HG03159 (cell line): ENCODE data around the gene PCP4.
"Not testable (repeated sequence)": the region's sequence is repeated elsewhere in the genome, so short reads cannot be mapped to it uniquely, and the experiment has no call there.

Experiments
- ATAC-seq: cut with Tn5 transposase; IDR thresholded peaks from one replicate; pipeline ENCODE4 v1.9.1; 2021; ENCODE audit warnings: mild to moderate bottlenecking, moderate library complexity; ENCODE audit not compliant: unreplicated experiment

Gene PCP4

GRCh38 chr21:39863111-39863510 lies 4.1 kb upstream of the PCP4 start:
- ATAC-seq, result no peak

DNA sequence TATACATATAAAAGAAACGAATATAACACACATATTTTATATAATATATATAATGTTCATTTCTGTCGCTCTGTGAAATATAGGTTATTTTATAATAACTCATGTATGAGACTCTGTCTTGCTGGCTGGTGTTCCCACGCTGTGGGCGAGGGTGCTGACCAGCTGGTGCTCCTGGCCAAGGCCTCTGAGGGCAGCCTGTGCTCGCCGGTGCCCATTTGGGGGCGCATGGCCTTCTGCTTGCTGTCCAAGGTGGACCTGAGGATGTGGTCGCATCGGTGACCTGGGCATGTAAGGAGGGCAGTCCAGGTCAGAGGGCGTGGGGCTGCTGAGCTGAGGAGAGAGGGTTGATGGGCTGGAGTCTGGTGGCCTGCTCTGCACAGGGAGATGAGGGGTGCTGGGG lies 1.1 kb upstream of the PCP4 start:
- ATAC-seq, result no peak

DNA sequence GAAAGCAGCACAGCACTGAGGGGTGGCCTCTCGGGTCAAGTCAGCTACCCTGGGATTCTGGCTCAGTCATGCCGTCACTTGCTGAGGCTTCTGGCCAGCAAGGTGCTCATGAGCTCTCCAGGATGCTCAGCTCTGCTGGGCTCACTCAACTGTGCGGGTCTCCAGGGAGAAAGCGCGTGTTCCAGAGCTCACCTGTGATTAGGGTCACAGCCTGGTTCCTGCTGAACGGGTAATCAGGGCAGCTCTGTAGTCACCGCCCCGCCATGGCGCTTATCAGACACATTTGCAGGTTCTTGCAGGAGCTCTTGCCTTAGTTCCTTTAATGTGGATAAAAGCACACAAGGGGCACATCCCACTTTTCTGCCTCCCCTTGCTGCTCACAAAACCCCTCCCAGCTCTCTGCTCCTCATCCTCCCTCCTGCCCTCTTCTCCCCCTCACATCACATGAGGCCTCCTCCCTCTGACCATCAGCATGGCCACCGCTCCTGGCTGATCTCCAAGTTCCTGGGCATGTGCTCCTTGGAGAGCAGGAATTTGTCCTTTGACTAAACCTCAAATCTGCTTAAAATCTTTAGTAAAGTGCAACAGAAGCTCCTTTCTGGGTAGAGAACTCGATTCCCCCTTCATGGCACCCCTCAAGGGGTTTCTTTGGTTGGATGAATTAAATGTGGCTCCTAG lies 2.0 kb downstream of the PCP4 start:
- ATAC-seq, result no peak

DNA sequence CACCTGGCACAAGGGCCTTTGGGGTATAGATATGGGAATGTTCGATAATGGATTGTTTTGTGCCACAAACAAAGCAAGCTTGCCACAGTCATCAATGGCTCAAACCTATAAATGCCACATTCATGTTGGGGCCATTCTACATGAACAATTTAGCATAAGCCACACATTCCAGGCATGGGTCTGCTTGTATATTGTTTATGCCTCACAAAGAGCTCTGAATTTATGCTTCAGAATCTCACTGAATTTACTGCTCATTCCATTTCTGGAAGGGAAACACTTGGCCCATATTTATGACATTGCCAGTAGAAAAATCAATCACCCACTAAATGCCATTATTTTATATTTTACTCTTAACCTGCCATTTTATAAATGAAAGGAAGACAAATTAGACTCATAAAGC lies 6.4 kb downstream of the PCP4 start:
- ATAC-seq, result no peak

DNA sequence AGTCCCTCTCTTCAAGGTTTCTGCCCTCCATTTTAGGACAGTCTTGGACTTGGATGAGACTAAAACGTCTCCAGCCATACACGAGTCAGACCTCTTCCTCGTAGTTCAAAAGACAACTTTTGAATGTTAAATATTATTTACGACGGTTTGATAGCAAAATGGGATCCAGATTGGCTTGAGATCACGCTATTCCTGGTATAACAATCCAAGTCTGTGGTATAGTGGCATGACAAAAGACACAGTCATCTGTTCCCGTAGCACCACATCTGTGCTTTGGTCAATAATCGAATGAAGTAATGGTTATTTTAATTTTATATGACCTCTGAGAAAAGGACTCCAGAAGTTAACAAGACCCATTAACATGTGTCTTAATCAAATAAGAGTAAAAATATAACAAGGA lies 7.0 kb downstream of the PCP4 start:
- ATAC-seq, result no peak

- ATAC-seq, result no peak
Observed at GRCh38 chr21:39874759-39875158, 7.5 kb downstream of the PCP4 start.

- ATAC-seq, result no peak
Observed at GRCh38 chr21:39881661-39882060, 14.4 kb downstream of the PCP4 start.

DNA sequence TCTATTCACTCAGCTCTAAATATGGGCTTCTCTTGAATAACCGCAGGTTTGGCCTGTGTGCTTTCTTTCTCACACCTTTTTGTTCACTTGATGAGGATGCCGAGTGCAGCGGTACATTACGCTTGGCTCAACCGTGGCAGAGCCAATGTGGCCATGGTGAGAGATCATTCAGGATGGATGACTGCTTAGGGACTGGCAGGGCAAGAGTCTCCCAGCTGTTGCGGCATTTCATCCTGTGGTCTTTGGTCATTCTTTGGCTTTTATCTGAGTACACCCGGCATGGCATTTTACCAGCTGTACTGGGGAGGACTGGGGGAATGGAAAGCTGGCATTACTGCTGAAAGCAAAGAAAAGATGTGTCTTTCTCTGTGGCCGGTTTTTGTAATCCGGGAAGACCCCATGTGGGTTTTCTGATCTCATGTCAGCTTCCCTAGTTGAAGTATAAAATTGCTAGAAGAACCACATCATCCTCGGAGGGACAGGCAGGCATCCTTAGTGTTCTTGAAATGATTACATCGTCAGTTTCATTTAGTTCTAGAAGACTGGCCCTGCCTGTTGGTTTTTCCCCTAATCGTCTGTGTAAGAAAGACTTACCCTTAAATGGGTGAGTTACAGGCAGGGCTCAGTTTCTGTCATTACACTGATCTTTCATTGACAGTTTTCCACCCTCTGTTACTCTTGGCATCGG lies 15.1 kb downstream of the PCP4 start:
- ATAC-seq, result no peak

GRCh38 chr21:39882839-39883195 lies 15.6 kb downstream of the PCP4 start:
- ATAC-seq, result no peak

GRCh38 chr21:39885119-39885848 lies 18.0 kb downstream of the PCP4 start:
- ATAC-seq, result no peak

DNA sequence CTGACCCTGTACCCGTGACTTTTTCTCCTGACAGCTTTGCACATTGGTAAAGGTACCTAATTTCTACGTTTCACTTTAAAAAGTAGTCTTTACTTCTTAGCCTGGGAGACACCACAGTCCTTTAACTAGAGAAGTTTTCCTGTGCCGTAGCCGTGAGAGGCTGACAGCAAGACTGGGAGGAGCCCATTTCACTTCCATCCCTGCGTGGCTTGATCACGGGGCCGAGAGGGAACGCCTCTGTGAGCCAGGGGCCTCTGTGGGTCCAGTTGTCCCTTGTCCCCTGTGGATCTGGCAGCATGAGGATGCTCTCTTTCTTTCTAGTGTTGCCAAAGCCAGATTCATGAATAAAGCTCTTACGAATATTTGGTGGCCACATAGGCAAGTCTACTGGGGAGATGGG lies 21.6 kb downstream of the PCP4 start:
- ATAC-seq, result no peak

GRCh38 chr21:39891111-39891510 lies 23.9 kb downstream of the PCP4 start:
- no peak for ATAC-seq

DNA sequence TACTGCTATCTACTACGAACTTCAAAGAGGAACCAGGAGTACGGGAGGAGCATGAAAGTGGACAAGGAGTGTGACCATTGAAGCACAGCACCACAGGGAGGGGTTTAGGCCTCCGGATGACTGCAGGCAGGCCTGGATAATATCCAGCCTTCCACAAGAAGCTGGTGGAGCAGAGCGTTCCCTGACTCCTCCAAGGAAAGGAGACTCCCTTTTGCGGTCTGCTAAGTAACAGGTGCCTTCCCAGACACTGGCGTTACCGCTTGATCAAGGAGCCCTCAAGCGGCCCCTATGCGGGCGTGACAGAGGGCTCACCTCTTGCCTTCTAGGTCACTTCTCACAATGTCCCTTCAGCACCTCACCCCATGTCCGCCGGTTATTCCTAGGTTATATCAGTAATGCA lies 24.6 kb downstream of the PCP4 start:
- ATAC-seq, result not testable (repeated sequence)

DNA sequence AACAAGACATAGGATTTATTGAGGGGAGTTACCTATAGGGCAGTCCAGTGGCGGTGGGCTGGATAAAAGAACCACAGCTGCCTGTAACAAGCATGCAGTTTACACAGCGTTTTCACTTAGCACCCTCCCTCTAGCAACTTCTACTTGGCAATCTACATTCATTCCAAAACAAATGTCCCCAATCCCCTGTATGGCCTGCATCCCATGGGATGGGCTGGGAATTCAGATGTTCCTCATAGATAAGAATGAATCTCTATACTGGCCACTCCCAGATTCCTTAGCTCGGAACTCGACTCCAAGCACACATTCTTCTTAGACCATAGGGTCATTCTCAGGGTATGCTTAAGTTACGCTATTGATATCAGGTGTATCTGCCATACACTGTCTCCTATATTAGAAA lies 33.3 kb downstream of the PCP4 start:
- no peak for ATAC-seq

GRCh38 chr21:39900911-39901310 lies 33.7 kb downstream of the PCP4 start:
- ATAC-seq, result no peak

DNA sequence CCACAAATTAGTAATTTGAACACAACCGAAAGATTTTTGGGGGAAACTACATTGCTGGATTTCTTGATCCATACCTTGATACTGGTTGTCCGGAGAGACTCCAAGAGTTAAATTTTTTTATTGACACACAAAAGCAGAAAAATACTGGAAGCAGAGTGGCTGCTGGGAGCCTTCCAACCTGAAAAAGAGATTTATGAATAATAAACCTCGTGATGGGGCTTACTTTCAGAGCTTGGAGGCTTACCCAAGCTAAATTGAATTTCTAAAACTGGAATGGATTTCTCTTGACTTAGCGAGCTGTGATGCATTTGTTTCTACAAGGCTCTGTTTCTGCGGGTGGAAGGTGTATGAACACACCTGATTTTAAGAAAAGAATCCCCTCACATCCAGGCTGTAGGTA lies 35.7 kb downstream of the PCP4 start:
- no peak for ATAC-seq

DNA sequence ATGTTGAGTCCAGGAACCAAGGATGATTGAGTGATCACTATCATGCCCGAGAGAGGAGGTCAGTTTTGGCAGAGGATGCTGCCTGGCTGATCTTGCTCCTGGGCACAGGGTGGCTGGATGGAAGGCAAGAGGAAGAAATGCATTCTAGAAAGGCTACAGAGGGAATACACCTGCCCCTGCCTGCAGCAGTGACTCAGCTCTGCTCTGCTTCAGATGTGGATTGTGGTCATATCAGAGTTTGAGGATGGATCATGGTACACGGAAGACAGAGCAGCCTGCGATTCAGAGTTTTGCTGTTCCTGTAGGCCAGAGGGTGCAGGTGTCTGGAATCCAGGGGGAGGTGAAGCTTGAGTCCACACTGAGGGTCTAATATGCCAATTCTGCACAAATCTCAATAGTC lies 37.2 kb downstream of the PCP4 start:
- no peak for ATAC-seq

- no peak for ATAC-seq
Observed at GRCh38 chr21:39908265-39908923, 41.2 kb downstream of the PCP4 start.

GRCh38 chr21:39911286-39912199 lies 44.3 kb downstream of the PCP4 start:
- ATAC-seq, result no peak

DNA sequence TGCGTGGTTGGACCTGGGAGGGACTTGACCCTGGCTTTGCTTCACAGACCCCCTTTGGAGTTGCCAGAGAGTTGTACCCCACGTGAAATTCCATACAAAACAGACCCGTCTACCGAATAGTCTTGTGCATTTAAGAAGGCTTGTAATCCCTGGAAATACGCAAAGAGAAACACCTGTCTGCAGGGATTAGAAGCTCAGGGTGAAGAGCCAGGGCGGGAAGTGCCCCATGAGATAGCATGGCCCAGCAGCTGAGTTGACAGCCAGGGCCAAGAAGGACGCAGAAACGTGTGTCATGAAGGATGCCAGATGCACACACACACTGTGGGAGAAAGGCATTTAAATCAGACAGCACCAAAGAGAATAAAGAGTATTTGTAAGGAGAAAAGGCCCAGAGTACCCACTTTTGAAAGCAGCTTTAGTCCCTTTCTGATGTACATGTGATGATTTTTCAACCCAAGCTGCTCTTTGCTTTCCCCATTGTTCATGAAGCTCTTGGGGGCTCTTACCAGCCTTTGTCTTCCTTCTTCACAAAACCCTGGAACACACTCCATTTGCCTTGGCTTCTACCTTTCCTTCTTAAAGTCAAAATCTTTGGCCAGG lies 46.6 kb downstream of the PCP4 start:
- ATAC-seq, result no peak
